Right lobe of liver (tissue), 4 donors: ENCODE results near the gene RAB3A.

Source experiments
- CTCF ChIP-seq, 4 donors: fragments of 200-600 bp in 3 of 4; fragments of 450-650 bp in 1 of 4; IDR thresholded peaks; one replicate each; pipeline versions ENCODE4 v1.5.1 to v1.8.0; 2016 to 2022; ENCODE audit warnings: antibody characterized with exemption in 4 of 4, mild to moderate bottlenecking in 2 of 4
- POLR2A ChIP-seq: fragments of 450-650 bp; IDR thresholded peaks from one replicate; pipeline ENCODE4 v1.6.1; 2017; ENCODE audit warnings: antibody characterized with exemption, mild to moderate bottlenecking
- donor health status: DM: no; HTN: no; CAD: no.
- donor health status: DM: no; HTN: no; CAD: no.
- donor health status: DM: no; HTN: yes; CAD: no.

- TF ChIP-seq CTCF (IDR thresholded peaks at IDR 0.05) (no peak), POLR2A (no peak)
Observed at GRCh38 chr19:18231775-18232174, 27.9 kb upstream of the RAB3A start.
